Measurements from ENCODE around the gene TTF1.

Gene TTF1

GRCh38 chr9:132406554-132407122, at the start of gene TTF1:
TTF1 (minus strand) TSS chr9:132406840; CDS start chr9:132402821, 4,019 bp downstream.
- DNase-seq (ENCODE audit: low spot score), result peak; percentile 88

- DNase-seq (ENCODE audit: low spot score), result no peak
Observed at GRCh38 chr9:132456241-132456640, 49.6 kb upstream of the TTF1 start.

- no peak for DNase-seq (ENCODE audit: low spot score)
Observed at GRCh38 chr9:132451276-132451675, 44.6 kb upstream of the TTF1 start.

- DNase-seq (ENCODE audit: low spot score), result no peak
Observed at GRCh38 chr9:132447902-132448301, 41.3 kb upstream of the TTF1 start.

GRCh38 chr9:132447346-132447745, 40.7 kb upstream of the TTF1 start:
- no peak for DNase-seq (ENCODE audit: low spot score)

- no peak for DNase-seq (ENCODE audit: low spot score)
Observed at GRCh38 chr9:132446887-132447286, 40.2 kb upstream of the TTF1 start.

- no peak for DNase-seq (ENCODE audit: low spot score)
Observed at GRCh38 chr9:132443951-132444607, 37.4 kb upstream of the TTF1 start.

- no peak for DNase-seq (ENCODE audit: low spot score)
Observed at GRCh38 chr9:132441404-132441803, 34.8 kb upstream of the TTF1 start.

GRCh38 chr9:132440735-132441134, 34.1 kb upstream of the TTF1 start:
- DNase-seq (ENCODE audit: low spot score), result no peak

GRCh38 chr9:132439153-132439552, 32.5 kb upstream of the TTF1 start:
- peak; percentile 34 for DNase-seq (ENCODE audit: low spot score)

GRCh38 chr9:132434881-132435280, 28.2 kb upstream of the TTF1 start:
- DNase-seq (ENCODE audit: low spot score), result no peak

- no peak for DNase-seq (ENCODE audit: low spot score)
Observed at GRCh38 chr9:132430998-132431397, 24.4 kb upstream of the TTF1 start.

- no peak for DNase-seq (ENCODE audit: low spot score)
Observed at GRCh38 chr9:132426639-132427414, 20.2 kb upstream of the TTF1 start.

- no peak for DNase-seq (ENCODE audit: low spot score)
Observed at GRCh38 chr9:132425675-132426062, 19.0 kb upstream of the TTF1 start.

- DNase-seq (ENCODE audit: low spot score), result no peak
Observed at GRCh38 chr9:132424857-132425674, 18.4 kb upstream of the TTF1 start.

GRCh38 chr9:132423503-132423902, 16.9 kb upstream of the TTF1 start:
- DNase-seq (ENCODE audit: low spot score), result no peak

GRCh38 chr9:132422574-132422973, 15.9 kb upstream of the TTF1 start:
- no peak for DNase-seq (ENCODE audit: low spot score)

GRCh38 chr9:132418726-132419363, 12.2 kb upstream of the TTF1 start:
- DNase-seq (ENCODE audit: low spot score), result no peak

GRCh38 chr9:132415181-132415580, 8.5 kb upstream of the TTF1 start:
- no peak for DNase-seq (ENCODE audit: low spot score)

GRCh38 chr9:132414731-132415130, 8.1 kb upstream of the TTF1 start:
- no peak for DNase-seq (ENCODE audit: low spot score)

GRCh38 chr9:132413926-132414325, 7.3 kb upstream of the TTF1 start:
- no peak for DNase-seq (ENCODE audit: low spot score)

- DNase-seq (ENCODE audit: low spot score), result peak; percentile 39
Observed at GRCh38 chr9:132412089-132412488, 5.4 kb upstream of the TTF1 start.

Measured in kidney capillary endothelial cell (primary cell).